DMS 273 (cell line): ENCODE measurements around the gene NFATC1.
A peak's percentile ranks its signal among the peaks of the same experiment; 100 is the strongest.

ENCODE experiments used
- DNase-seq: peaks from one replicate; lab custom pipeline; 2025; ENCODE audit not compliant: unreplicated experiment; lab: John Stamatoyannopoulos, UW

Gene NFATC1

DNA sequence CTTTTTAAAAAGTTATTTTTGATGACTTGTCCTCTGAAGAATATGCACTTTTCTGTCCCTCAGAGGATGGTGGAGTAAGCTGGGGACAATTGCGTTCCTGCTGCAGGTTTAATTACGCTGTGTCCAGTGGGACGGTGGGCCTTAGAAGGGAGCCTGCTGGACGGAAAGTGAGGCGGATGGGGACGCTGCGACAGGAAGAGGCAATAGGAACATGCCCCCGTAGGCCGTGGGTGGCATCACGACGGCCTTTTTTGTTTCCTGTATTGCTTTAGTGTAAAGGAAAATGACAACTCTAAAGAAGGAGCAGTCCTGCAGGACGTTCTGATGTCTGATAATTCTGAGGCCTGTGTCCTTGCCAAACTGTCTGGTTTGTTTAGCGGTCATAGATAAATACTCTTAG is 121.6 kb downstream of the NFATC1 start:
- DNase-seq = no peak

DNA sequence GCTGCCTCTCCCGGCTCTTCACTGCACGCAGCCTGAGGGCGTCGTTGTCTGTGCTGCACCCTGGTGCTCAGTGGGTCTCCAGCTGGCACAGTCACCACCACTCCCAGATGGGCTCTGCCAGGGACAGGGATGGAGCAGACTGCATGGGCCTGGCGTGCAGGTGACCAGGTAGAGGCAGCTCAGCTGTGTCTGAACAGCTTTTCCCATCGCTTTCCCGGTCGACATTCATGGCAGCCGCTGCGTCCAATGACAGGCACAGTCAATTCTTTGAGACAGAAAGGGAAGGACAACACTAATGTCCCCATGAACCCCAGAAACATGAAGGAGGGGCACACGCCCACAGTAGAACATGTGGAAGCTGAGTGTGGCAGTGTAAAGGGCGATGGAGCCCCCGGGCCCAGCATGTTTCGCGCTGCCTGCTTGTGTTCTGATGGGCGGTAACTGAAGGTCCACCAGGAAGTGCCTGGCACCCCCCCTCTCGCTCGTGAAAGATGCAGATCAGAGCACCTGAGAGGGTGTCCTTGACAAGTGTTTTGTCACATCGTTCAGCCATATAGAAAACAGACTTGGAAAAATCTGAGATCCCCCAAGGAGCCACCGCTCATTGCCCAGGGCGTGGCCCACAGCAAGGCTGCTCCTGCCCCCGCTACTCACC is 122.4 kb downstream of the NFATC1 start:
- DNase-seq = no peak

DNA sequence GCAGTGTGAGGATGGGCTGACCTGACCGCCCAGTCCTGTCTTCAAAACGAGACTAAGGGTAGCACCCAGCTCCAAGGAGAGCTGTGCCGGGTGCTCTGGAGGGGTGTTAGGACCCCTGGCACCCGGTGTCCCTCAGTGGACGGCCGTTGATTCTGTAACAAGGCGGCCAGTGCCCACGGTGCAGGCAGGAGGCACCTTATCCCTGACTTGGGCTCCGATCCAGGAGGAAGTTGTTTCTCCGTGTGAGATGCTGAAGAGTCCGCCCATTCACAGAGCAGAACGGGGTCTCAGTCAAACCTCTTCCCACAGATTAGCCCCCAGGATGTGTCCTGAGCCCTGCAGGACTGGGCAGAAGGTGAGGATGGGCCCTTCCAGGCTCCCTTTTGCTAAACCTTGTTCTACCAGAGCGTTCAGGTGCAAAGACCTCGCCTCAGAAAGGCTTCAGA is 123.0 kb downstream of the NFATC1 start:
- no peak for DNase-seq

DNA sequence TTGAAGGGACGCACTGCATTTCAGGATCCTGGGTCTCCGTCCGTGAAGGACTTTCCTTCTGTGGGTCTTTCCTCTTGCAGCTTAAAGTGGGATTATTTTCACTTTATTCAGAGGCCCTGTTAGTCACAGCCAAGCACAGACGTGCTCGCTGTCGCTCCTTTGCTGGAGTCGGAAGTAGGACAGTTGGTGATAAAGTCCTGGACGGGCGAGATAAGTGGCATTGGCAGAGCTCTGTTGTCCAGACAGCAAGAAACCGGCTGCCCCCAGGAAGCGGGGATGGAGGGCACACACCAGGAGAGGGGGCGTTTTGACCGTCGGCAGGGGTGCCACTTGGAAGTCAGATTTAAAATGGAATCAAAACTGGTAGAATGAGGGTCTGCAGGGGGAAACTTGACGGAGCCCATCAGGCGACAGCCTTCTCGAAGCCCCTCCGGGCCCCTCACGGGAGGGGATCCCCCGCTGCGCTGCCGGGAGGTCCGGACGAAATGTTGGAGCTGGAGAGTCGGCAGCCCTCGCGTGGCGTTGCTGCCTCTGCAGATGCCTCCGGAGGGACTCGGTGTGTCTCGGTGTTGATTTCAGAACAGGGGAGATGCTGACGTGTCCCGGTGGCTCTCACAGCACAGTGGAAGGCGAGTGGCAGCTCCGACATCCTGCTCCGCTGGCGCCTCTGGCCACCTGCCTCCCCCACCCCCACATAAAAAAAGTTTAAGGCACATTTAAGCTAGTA is 124.2 kb downstream of the NFATC1 start:
- DNase-seq = no peak

DNA sequence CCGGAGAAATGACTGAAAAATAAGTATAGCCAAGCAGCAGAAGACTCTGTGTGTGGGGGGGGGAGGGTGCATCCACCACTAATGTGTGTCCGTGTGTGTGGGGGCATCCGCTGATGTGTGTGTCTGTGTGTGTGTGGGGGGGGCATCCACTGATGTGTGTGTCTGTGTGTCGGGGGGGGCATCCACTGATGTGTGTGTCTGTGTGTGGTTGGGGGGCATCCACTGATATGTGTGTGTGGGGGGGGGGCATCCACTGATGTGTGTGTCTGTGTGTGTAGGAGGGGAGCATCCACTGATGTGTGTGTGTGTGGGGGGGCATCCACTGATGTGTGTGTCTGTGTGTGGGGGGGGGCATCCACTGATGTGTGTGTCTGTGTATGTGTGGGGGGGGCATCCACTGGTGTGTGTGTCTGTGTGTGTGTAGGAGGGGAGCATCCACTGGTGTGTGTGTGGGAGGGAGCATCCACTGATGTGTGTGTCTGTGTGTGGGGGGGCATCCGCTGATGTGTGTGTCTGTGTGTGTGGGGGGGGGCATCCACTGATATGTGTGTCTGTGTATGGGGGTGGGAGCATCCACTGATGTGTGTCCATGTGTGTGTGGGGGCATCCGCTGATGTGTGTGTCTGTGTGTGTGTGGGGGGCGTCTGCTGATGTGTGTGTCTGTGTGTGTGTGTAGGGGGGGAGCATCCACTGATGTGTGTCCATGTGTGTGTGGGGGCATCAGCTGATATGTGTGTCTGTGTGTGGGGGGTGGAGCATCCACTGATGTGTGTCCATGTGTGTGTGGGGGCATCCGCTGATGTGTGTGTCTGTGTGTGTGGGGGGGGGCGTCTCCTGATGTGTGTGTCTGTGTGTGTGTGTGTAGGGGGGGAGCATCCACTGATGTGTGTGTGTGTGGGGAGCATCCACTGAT is 125.0 kb downstream of the NFATC1 start:
- no peak for DNase-seq

DNA sequence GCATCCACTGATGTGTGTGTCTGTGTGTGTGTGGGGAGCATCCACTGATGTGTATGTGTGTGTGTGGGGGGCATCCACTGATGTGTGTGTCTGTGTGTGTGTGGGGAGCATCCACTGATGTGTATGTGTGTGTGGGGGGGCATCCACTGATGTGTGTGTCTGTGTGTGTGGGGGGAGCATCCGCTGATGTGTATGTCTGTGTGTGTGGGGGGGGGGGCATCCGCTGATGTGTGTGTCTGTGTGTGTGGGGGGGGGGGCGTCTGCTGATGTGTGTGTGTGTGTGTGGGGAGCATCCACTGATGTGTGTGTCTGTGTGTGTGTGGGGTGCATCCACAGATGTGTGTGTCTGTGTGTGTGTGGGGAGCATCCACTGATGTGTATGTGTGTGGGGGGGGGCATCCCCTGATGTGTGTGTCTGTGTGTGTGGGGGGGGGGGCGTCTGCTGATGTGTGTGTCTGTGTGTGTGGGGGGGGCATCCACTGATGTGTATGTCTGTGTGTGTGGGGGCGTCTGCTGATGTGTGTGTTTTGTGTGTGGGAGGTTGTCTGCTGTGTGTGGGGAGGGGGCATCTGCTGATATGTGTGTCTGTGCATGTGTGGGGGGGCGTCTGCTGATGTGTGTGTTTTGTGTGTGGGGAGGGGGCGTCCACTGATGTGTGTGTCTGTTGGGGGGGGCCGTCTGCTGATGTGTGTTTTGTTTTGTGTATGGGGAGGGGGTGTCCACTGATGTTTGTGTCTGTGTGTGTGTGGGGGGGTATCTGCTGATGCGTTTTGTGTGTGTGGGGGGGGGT is 125.9 kb downstream of the NFATC1 start:
- DNase-seq = no peak

DNA sequence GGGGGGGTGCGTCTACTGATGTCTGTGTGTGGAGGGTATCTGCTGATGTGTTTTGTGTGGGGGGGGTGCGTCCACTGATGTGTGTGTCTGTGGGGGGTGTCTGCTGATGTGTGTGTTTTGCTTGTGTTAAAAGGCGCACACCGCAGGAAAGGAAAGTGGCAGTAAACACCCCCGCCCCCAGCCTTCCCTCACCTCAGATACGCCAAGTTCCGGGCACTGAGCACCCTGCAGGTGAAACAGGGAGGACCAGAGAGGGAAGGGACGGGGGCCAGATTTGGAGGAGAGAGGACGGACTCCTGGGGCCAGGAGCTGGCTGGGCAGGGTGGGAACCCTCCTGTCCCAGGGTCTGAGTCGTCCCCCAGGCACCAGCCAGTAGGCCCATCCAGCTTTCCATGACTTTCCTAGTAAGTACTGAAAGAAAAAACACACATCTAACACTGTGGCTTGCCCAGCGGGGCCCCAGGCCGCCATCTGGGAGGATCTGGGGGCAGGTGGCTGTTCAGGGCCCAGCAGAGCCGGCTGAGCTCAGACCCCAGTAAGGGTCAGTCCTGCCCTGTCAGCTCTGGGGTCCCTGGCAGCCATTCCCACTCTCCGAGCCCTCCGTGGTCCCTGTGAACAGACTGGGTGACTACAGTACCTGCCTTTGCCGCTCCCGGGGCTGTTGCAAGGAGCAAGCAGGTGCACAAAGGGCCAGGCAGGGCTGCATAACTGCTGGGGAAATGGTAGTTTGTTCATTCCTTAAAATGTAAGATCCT is 126.9 kb downstream of the NFATC1 start:
- no peak for DNase-seq

DNA sequence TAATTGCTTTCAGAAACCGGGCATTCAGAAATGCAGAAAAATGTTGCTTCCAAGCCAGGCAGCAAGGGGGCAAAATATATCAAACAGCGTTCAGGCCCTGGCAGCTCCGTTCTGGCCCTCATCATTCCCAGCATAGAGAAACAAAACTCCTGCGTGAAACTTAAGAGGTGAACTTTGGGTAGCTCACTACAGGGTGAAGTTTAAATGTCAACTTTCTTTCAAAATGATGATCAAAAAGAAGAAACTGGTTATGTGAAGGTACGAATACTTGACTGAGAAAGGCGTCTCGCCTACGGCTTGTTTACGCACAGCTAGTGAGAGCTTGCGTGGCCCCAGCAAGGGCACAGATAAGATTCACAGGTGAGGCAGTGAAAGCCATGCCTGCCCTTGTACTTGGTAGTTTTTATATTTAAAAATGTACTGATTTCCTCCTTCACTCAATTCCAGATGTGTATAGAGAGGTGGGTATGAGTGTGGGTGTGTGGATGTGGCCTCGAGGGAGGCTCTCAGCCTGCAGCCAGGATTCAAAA is 127.5 kb downstream of the NFATC1 start:
- DNase-seq = no peak

DNA sequence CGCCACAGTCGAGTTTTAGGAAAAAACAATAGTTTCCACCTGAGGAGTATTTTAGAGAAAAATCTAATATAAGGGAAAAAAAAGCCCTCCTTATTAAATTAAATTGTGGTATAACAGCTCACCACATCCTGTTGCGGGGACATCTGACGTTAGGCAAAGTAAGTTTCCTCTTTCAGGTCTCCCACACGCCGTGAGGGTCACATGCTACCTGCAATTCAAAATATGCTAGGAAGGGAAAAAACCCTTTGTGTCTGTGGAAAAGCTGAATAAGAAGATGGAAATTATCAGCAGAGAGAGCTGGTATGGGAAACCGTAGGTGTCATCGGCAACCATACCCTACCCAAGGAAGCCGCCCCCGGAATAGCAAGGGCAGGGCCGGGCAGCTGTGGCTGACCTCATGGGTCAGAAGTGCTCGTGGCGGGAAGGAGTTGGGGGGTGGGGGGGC is 128.0 kb downstream of the NFATC1 start:
- no peak for DNase-seq

DNA sequence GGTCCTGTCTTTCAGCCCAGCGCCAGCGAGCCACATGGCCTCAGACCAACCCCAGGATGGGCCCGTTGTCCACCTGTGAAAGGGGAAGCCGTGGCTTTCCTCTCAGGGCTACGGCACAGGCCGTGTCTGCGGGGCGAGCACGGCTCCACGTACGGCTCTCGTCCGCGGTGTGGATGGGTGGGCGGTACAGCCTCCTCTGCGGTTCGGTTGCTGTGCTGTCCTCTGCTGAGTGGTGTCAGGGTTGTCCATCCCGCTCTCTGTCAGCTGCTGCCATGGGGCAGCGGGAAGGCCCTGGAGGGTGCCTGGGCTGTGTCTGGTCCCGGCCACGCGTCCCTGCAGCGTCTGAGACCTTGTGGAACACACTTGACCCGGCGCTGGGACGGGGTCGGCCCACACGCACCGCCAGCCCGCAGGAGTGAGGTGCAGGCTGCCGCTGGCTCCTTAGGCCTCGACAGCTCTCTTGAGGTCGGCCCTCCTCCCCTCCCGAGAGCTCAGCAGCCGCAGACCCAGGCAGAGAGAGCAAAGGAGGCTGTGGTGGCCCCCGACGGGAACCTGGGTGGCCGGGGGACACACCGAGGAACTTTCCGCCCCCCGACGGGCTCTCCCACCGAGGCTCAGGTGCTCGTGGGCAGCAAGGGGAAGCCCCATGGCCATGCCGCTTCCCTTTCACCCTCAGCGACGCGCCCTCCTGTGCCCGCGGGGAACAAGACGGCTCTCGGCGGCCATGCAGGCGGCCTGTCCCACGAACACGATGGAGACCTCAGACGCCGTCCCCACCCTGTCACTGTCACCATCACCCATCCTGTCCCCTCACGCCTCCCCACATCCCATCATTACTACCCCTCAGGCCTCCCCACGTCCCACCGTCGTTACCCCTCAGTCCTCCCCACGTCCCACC is 128.7 kb downstream of the NFATC1 start:
- DNase-seq = no peak

DNA sequence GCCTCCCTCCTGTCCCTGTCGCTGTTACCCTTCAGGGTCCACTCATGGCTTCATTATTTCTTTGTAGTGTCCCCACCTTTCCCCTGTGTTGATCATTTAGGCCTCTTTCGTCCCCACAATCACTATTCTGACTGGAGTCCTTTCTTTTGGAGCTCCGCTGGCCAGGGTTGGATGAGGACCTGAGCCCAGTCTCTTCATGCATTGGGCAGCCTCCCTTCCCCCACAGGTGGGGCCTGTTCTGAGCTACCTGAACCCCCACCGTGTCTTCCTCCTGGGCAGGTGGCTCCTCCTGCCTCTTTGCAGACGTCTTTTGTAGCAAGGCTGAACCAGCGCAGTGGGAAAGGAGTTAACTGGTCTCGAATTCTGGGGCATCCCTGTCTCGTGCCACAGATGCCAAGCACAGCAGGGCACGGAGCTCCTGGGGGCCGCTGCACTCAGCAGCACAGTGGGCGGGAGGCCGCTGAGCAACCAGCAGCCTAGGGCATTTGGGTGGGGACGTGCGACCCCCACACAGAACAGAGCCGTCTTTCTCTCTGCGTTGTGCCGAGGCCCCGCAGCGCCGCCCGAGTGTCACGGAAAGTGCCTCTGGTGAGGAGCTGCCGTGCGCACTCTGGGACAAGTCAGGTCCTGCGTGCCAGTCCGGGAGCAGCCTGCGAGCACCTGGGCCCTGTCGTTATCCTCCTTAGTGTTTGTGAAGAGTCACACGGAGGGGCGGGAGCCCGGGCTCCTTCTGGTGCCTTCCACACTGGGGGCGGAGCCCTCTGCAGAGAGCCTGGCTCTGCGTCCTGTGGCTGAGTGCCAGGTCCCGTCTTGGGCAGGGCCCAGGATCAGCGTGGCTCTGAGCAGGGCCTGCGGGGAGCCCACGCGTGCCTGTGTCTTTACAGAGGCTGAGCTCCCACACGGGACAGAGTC is 130.1 kb downstream of the NFATC1 start:
- DNase-seq = peak; percentile 59

DNA sequence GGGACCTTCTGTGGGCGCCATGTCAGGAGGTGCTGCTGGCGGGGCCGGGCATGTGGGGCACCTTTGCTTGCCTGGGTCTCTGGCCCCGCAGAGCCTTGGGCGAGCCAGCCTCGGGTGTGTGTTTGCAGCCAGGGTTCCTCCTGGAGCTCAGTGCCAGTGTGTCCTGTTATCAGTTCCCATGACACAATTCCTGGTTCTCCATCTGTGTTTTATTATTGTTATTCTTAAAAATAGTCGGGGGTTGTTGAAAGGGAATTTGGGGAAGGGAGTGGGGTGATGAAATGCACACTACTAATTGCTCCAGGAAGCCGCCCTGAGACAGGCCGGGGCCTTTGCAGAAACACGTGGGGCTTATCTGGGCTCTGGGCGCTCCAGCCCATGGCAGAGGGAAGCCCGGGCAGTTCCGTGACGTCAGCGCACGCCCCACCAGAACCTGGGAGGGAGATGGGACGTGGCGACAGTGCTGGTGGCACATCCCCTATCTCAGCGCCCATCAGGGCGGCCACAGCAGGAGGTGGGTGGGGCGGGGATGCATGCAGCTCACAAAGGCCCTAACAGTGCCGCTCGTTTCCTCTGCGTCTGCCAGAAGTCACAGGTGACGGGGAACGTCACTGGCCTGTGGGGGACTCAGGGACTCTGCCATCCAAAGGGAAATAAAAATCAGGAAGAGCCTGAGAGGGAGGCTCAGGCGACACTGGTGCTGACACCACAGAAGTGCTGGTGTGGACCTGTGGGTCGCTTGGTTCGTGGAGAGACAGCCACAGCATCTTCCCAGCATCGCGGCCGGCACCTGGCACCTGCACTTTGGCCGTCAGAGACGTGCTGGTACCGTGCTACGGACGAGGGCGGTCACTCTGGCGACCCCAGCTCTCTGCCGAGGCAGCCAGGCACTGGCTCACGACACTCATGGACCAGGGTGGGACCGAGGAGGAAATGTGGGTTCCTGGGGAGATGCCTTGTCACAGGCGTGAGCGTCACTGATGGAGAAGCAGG is 131.0 kb downstream of the NFATC1 start:
- DNase-seq = no peak

DNA sequence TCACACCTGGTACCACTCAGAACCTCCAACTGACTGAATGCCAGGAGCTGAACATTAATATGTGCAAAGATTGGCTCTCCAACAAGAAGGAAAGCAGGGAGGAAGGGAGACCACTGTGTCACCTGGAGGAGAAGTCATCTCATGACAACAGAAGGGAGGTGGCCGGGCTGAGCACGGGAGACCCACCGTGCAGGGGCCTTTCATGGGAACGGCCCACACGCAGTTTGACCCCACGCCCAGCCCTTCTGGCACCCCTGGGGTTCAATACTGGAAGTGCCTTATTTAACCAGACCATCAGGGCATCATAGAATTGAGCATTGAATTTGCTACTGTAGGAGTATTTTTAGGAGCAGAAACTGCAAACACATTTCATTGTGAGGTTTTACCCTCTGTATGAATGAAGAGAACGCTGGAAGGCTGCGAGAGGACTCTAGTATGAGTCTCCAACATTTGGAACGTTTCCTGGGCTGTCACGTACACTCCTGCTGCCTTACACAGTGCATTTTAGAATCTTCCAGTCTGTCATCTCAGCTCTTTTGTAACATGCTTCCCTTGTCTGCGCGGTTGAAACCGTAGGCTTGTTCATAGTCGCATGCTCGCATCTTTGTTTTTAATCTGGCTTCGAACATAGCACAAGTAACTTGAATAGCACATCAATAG is 132.1 kb downstream of the NFATC1 start:
- DNase-seq = no peak

DNA sequence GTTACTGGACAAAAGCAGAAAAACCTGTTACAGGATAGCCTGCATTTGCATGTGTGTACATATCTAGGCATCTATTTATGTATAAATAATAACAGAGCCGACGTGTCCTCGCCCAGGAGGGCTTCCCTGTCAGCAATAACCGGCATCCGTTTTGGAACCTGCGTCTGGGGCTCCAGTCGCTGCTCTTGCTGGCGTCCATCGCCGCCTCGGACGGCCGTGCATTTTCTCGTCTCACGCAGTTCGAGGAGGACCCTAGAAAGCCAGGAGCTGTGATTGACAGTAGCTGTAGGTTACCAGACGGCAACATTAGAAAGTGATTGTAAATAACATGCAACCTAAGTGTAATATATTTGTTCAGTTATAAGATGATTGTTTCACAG is 132.6 kb downstream of the NFATC1 start:
- no peak for DNase-seq

DNA sequence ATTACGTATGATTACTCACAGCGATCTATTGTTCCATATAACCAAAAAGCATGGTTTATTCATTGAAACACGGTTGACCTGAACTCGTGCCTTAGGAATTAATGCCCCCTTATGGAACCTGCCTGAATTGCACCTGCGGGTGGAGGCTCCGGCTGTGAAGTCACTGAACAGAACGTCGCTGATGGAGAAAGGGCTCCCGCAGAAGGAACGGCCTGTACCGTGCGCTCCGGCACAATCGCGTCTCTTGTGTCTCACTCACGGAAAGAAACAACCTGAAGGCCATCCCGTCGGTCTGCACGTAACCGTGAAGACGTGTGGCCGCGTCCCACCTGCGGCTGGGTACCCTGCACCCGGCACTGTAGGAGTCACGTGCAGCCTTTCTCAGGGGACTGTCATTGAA is 133.1 kb downstream of the NFATC1 start:
- DNase-seq = peak; percentile 90

DNA sequence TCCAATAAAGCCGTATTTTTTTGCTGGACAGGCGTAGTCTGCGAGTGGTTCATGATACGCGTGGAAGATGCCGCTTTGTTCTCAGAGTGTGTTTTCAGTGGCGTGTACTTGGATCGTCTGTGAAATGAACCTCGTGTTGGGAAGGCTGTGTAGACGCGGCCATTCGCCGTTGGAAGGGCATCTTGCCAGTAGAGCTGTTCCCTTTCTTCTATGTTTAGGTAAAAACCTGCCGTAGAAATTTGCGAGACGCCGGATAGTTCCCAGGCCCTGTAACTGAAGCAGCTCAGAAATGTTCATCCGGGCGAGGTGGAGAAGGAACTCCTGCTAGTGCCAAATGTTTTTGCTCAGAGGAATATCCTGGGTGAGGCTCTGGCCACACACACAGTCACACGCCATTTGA is 133.6 kb downstream of the NFATC1 start:
- no peak for DNase-seq
